Neural crest cell (in vitro differentiated cells): Measurements from ENCODE around the gene TUBA8. TPM values are rescaled to one million over a fixed set of nuclear protein-coding genes. Genes with fewer than 3 reads are reported as not detected.
"Not testable (repeated sequence)": the region's sequence is repeated elsewhere in the genome, so short reads cannot be mapped to it uniquely, and the experiment has no call there.

Experiments used
- DNase-seq: peaks from one replicate; pipeline ENCODE4 v3.0.0; 2021; ENCODE audit warnings: low read depth, mixed read lengths, low spot score
- H3K27ac Mint-ChIP-seq: one replicate; pipeline ENCODE4 v1.8.0; 2021; ENCODE audit warnings: mild to moderate bottlenecking, mixed read lengths; ENCODE audit not compliant: unreplicated experiment
- H3K27me3 Mint-ChIP-seq: 2 replicates; pipeline ENCODE4 v1.8.0; 2021; ENCODE audit warnings: low read depth, mild to moderate bottlenecking, mixed read lengths
- H3K36me3 Mint-ChIP-seq: 2 replicates; pipeline ENCODE4 v1.8.0; 2021; ENCODE audit warnings: low read depth, mild to moderate bottlenecking, mixed read lengths
- H3K4me1 Mint-ChIP-seq: 2 replicates; pipeline ENCODE4 v1.8.0; 2021; ENCODE audit warnings: mixed read lengths
- H3K4me3 Mint-ChIP-seq: one replicate; pipeline ENCODE4 v1.8.0; 2021; ENCODE audit warnings: mild to moderate bottlenecking, mixed read lengths
- H3K9me3 Mint-ChIP-seq: 2 replicates; pipeline ENCODE4 v1.8.0; 2021; ENCODE audit warnings: mixed read lengths
- CTCF ChIP-seq: fragments of 200-600 bp; sonication (generic); conservative IDR thresholded peaks from 2 replicates; pipeline ENCODE4 v1.5.0; 2021; ENCODE audit warnings: antibody characterized with exemption, mild to moderate bottlenecking
- total RNA-seq: library from RNA; stranded (reverse); gene quantifications from 2 replicates; pipeline ENCODE4 v1.2.1, GENCODE V29; 2021

TUBA8 gene
- total RNA-seq, 1 donor from 2014 or later, result 2.0 TPM

GRCh38 chr22:18130699-18131429 is 20.3 kb downstream of the TUBA8 start:
- Mint-ChIP-seq H3K27ac (peak overlapping the region; percentile 27), H3K4me1 (no peaks in the 10 kb centered on the region), H3K27me3 (no peaks in the 10 kb centered on the region), H3K4me3 (no peak overlapping the region), H3K9me3 (no peaks in the 10 kb centered on the region), H3K36me3 (no peaks in the 10 kb centered on the region)
- no peak for DNase-seq
- TF ChIP-seq CTCF, result no peak

DNA sequence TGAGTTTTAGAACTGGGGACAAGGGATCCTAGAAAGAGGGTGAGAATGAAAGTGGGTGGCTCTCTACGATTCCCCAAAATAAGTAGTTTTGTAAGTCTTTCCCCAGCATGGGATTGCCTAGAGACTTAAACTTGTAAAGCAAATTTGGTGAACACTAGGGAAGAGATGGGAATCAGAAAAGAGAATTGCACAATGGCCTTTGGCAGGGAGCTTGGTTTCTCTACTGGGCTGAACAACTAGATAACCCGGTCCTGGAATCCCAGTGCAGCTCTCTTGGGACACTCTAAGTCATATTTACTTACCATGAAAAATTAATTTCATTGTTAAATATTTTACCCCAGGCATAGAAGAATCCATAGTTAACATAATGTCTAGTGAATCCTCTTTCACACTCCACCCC is 22.8 kb downstream of the TUBA8 start:
- no peaks in the 10 kb centered on the region for H3K9me3 Mint-ChIP-seq
- TF ChIP-seq CTCF, result no peak
- no peak for DNase-seq
- no peaks in the 10 kb centered on the region for H3K4me1 Mint-ChIP-seq
- no peak overlapping the region for H3K4me3 Mint-ChIP-seq
- no peak overlapping the region for H3K27ac Mint-ChIP-seq
- no peaks in the 10 kb centered on the region for H3K36me3 Mint-ChIP-seq
- no peaks in the 10 kb centered on the region for H3K27me3 Mint-ChIP-seq

DNA sequence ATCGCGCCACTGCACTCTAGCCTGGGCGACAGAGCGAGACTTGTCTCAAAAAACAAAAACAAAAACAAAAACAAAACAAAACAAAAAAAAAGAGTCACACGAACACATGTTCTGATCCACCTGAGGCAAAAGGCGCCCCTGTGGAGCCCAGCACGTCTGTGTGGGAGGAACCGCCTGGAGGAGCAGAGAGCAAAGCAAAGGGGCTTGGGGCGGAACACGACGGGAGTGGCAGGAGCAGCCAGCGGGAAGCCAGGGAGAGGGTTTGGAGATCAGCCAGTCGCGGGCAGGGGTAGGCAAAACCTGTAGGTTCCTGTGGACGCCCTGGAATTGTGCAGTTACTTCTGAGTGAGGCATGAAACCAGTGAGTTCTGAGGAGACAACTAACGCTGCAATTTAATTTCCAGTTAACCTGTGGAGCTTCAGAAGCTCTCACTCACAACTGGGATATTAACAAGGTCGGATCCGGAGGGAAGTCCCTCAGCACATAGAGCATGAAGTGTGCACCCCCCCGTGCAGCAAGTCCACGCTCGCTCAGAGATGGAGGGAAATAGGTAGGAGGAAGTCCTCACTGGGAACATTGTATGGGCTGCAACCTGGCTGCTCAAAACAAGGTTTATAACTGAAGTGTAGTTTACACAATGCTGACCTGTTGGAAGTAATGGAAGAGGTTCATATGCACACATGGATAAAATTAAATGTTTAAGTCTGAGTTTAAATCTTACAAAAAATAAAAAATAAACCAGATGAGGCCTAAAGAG is 26.1 kb downstream of the TUBA8 start:
- no peak for TF ChIP-seq CTCF
- DNase-seq, result no peak
- H3K9me3 Mint-ChIP-seq, result peaks cover 3% of the 10 kb centered on the region
- H3K36me3 Mint-ChIP-seq, result no peaks in the 10 kb centered on the region
- no peak overlapping the region for H3K27ac Mint-ChIP-seq
- H3K27me3 Mint-ChIP-seq, result no peaks in the 10 kb centered on the region
- H3K4me1 Mint-ChIP-seq, result no peaks in the 10 kb centered on the region
- H3K4me3 Mint-ChIP-seq, result no peak overlapping the region

- H3K9me3 Mint-ChIP-seq, DNase-seq, H3K27me3 Mint-ChIP-seq, H3K4me1 Mint-ChIP-seq, H3K27ac Mint-ChIP-seq, H3K36me3 Mint-ChIP-seq, H3K4me3 Mint-ChIP-seq: not testable (repeated sequence)
Measured at GRCh38 chr22:18141004-18141403, 30.4 kb downstream of the TUBA8 start.

GRCh38 chr22:18144105-18144504 is 33.5 kb downstream of the TUBA8 start:
- peaks cover 3% of the 10 kb centered on the region for H3K9me3 Mint-ChIP-seq
- H3K36me3 Mint-ChIP-seq, result no peaks in the 10 kb centered on the region
- peaks cover under 1% of the 10 kb centered on the region for H3K27me3 Mint-ChIP-seq
- DNase-seq, result no peak
- no peak for TF ChIP-seq CTCF
- no peak overlapping the region for H3K4me3 Mint-ChIP-seq
- no peak overlapping the region for H3K27ac Mint-ChIP-seq
- H3K4me1 Mint-ChIP-seq, result peaks cover 5% of the 10 kb centered on the region
